IPS-18c (cell line): ENCODE results near the gene ZNF646.

ENCODE experiments used
- H3K4me3 ChIP-seq: 2 replicates; pipeline ENCODE4 v1.7.0; 2013; ENCODE audit warnings: low read depth, mild to moderate bottlenecking, low read length, moderate library complexity; ENCODE audit not compliant: insufficient read depth
- H3K9me3 ChIP-seq: one replicate; pipeline ENCODE4 v1.6.1; 2013; ENCODE audit warnings: mild to moderate bottlenecking, low read length, moderate library complexity; ENCODE audit not compliant: control insufficient read depth, insufficient read depth

ZNF646 gene

DNA sequence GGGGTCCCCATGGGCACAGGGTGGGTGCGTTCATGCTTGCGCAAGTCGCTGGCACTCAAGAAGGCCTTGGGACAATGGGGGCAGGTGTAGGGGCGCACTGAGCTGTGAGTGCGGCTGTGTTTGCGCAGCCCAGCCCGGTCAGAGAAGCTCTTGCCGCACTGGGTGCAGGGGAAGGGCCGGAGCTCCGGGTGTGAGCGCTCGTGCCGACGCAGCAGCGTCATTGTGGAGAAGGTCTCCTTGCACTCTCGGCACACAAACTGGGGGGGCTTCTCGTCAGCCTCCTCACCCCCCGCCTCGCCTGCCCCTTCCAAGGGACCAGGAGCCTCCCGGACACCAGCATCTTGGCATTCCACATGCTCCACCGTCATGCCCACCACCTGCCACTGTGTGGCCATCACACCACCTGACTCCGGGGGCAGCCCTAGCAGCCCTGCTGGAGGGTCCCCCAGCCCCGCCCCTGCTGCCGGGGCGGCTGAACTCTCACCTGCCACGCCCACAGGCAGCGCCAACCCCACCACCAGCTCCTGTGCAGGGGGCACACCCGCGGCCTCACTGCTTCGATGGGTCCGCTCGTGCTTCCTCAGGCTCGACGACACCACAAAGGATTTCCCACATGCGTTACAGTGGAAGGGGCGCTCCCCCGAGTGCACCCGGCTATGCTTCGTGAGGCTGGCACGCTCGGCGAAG lies 13.0 kb upstream of the ZNF646 start:
- Histone ChIP-seq H3K4me3 (no peak overlapping the region), H3K9me3 (no peaks in the 10 kb centered on the region)

- H3K4me3 ChIP-seq, result no peak overlapping the region
- no peaks in the 10 kb centered on the region for H3K9me3 ChIP-seq
Observed at GRCh38 chr16:31061813-31062440, 12.3 kb upstream of the ZNF646 start.

- no peak overlapping the region for H3K4me3 ChIP-seq
- no peaks in the 10 kb centered on the region for H3K9me3 ChIP-seq
Observed at GRCh38 chr16:31063495-31063842, 10.8 kb upstream of the ZNF646 start.

GRCh38 chr16:31063843-31064611 lies 10.2 kb upstream of the ZNF646 start:
- no peak overlapping the region for H3K4me3 ChIP-seq
- no peaks in the 10 kb centered on the region for H3K9me3 ChIP-seq

DNA sequence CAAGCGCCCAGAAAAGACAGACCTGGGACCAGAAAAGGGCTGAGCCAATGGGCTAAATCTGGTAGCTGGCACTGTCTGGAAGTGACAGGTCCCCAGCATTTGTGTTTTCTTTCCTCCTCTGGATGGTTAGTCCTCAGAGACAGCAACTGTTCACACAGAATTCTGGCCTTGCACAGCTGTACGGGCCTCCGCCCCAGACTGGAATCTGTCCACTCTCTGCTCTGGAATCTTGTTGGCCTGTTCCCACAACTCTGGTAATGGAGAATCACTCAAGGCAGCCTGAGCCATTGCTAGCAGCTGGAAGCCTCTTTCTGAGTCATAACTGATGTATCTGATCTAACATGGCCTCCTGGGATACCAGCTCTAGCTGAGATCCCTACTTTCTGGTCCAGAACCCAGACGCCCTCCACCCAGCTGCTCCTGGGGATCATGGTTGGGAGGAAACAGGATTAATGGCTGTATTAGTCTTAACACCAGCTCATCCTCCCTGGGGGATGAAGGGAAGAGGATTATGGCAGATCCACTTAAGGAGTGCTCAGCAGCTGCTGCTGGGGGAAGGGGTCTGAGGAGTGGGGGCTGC lies 9.2 kb upstream of the ZNF646 start:
- Histone ChIP-seq H3K9me3 (no peaks in the 10 kb centered on the region), H3K4me3 (no peak overlapping the region)

DNA sequence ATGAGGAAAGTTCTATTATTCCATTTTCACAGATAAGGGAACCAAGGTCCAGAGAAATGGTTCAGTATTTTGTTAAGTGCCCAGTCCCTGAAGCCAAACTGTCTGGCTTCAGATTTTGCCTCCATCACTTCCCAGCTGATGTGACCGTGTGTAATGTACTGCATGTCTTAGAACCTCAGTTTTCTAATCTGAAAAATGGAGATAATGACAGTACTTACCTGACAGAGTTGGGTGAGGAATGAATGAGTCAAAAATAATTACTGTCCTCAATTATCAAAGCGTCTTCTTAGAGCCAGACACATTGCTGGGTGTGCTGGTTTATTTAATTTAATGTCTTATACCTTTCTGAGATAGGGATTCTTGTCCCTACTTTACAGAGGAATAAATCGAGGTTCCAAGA lies 6.9 kb upstream of the ZNF646 start:
- Histone ChIP-seq H3K4me3 (no peak overlapping the region), H3K9me3 (no peaks in the 10 kb centered on the region)

GRCh38 chr16:31071861-31072260 lies 2.4 kb upstream of the ZNF646 start:
- H3K4me3 ChIP-seq, result peak overlapping the region; percentile 100; the same call in 1 of the 2 replicates

GRCh38 chr16:31072540-31073141 lies 1.6 kb upstream of the ZNF646 start:
- H3K9me3 ChIP-seq, result no peaks in the 10 kb centered on the region
- peak overlapping the region; percentile 100 for H3K4me3 ChIP-seq

More at GRCh38 chr16:31071861-31072260, 2.4 kb upstream of the ZNF646 start:
- H3K9me3 ChIP-seq, result no peaks in the 10 kb centered on the region

DNA sequence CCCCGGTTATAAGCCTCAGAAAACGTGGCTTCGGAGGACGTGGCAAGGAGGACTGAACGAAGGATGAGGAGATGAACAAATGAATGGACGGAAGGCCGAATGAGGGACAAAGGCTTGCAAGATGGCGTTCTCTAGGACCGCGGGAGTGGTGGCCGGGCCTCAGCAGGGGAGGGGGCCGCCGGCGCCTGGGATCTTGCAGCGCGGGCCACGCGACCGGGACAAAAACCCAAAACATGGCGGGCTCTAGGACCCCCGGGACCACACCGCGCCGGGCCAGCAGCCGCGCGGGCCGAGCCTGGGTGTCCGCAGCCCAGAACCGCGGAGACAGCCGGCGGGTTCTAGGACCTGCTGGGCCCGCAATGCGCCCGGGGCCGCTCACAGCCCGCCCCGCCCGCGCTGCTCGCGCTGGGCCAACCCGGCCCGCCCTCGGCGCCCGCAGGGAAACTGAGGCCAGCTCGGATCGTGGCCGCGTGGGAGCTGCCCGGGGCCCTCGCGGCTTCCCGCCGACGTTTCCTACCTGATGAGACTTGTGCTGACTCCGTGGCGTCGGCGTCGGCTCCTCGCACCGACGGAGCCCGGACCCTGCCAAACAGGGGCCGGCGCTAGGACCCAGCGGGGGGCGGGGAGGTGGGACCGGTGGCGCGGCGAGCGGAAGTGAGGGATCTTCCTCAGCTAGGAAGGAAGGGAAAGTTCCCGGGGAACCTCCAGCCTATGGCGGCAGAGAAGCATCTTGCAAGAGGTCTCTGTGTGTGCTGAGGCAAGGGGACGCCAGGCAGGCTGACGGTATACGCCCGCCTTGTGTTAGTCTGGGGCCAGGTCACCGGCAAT lies 866 bp upstream of the ZNF646 start:
- H3K4me3 ChIP-seq, result peak overlapping the region; percentile 100
- no peaks in the 10 kb centered on the region for H3K9me3 ChIP-seq

DNA sequence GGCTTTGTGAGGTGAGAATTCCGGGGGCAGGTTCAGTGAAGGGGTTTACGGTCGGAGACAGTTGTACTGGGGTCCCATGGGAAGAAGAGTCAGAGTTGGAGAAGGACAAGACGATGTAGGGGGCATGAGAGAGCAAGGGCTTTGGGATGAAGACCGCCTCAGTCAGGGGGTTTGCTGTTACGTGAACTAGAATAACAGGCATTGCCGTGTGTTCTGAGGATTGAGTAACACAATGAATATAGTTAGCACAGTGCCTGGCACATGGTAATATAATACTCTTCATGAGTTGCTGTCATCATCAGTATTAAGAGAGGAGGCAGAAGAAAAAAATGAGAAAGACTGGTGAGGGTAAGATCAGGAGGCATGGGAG lies 577 bp downstream of the ZNF646 start:
- Histone ChIP-seq H3K4me3 (peak overlapping the region; percentile 100), H3K9me3 (no peaks in the 10 kb centered on the region)

DNA sequence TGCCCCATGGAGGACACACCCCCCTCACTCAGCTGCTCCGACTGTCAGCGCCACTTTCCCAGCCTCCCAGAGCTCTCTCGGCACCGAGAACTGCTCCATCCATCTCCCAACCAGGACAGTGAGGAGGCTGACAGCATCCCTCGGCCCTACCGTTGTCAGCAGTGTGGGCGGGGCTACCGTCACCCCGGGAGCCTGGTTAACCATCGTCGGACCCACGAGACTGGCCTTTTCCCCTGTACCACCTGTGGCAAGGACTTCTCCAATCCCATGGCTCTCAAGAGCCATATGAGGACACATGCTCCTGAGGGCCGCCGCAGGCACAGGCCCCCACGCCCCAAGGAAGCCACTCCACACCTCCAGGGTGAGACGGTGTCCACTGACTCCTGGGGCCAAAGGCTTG lies 2.1 kb downstream of the ZNF646 start:
- no peak overlapping the region for H3K4me3 ChIP-seq
- H3K9me3 ChIP-seq, result no peaks in the 10 kb centered on the region

DNA sequence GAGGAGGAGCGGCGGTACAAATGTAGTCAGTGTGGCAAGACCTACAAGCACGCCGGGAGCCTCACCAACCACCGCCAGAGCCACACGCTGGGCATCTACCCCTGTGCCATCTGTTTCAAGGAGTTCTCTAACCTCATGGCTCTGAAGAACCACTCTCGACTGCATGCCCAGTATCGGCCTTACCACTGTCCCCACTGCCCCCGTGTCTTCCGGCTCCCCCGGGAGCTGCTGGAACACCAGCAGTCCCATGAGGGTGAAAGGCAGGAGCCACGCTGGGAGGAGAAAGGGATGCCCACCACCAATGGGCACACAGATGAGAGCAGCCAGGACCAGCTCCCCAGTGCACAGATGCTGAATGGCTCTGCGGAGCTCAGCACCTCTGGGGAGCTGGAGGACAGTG lies 2.8 kb downstream of the ZNF646 start:
- Histone ChIP-seq H3K9me3 (no peaks in the 10 kb centered on the region), H3K4me3 (no peak overlapping the region)

- Histone ChIP-seq H3K9me3 (no peaks in the 10 kb centered on the region), H3K4me3 (no peak overlapping the region)
Observed at GRCh38 chr16:31077592-31078396, 3.6 kb downstream of the ZNF646 start.

DNA sequence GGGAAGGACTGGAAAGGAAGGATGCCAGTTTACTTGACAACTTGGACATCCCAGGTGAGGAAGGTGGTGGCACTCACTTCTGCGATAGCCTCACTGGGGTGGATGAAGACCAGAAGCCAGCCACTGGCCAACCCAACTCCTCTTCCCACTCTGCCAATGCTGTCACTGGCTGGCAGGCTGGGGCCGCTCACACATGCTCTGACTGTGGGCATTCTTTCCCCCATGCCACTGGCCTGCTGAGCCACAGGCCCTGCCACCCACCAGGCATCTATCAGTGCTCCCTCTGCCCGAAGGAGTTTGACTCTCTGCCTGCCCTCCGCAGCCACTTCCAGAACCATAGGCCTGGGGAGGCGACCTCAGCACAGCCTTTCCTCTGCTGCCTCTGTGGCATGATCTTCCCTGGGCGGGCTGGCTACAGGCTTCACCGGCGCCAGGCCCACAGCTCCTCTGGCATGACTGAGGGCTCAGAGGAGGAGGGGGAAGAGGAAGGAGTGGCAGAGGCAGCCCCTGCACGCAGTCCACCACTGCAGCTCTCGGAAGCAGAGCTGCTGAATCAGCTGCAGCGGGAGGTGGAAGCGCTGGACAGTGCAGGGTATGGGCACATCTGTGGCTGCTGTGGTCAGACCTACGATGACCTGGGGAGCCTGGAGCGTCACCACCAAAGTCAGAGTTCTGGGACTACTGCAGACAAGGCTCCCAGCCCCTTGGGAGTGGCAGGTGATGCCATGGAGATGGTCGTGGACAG lies 4.5 kb downstream of the ZNF646 start:
- H3K9me3 ChIP-seq, result no peaks in the 10 kb centered on the region
- H3K4me3 ChIP-seq, result no peak overlapping the region

DNA sequence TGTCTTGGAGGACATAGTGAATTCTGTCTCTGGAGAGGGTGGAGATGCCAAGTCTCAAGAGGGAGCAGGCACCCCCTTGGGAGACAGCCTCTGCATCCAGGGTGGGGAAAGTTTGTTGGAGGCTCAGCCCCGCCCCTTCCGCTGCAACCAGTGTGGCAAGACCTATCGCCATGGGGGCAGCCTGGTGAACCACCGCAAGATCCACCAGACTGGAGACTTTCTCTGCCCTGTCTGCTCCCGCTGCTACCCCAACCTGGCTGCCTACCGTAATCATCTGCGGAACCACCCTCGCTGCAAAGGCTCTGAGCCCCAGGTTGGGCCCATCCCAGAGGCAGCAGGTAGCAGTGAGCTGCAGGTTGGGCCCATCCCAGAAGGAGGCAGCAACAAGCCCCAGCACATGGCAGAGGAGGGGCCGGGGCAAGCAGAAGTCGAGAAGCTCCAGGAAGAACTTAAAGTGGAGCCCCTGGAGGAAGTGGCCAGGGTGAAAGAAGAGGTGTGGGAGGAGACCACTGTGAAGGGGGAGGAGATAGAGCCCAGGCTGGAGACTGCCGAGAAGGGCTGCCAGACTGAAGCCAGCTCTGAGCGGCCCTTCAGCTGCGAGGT lies 5.2 kb downstream of the ZNF646 start:
- Histone ChIP-seq H3K9me3 (no peaks in the 10 kb centered on the region), H3K4me3 (no peak overlapping the region)
